Activated B cell treated with CpG ODN at 0.5 μM for 24 hours (primary cell): ENCODE data around the gene SUSD4. TPM values are rescaled to one million over a fixed set of nuclear protein-coding genes. Genes with fewer than 3 reads are reported as not detected.

ENCODE experiments used
- ATAC-seq: fragments of 200-7000 bp; cut with Tn5 transposase; one replicate; pipeline ENCODE4 v1.10.0; 2021; ENCODE audit warnings: low read depth, mild to moderate bottlenecking, moderate library complexity
- CTCF ChIA-PET: fragments of 350-600 bp; sonication (Branson Sonifier 250); formaldehyde crosslinking; loops from one replicate; lab custom pipeline; 2021; ENCODE audit warnings: antibody characterized with exemption; lab: Charles Lee
- POLR2A ChIA-PET: fragments of 350-600 bp; sonication (Branson Sonifier 250); formaldehyde crosslinking; loops from one replicate; lab custom pipeline; 2021; ENCODE audit warnings: antibody characterized with exemption; lab: Charles Lee
- DNase-seq: peaks from one replicate; pipeline ENCODE4 v3.0.0; 2022
- H3K27ac Mint-ChIP-seq: one replicate; pipeline ENCODE4 v1.8.0; 2020; ENCODE audit warnings: mixed read lengths
- H3K27me3 Mint-ChIP-seq: one replicate; pipeline ENCODE4 v1.8.0; 2021; ENCODE audit warnings: mixed read lengths
- H3K36me3 Mint-ChIP-seq: one replicate; pipeline ENCODE4 v1.8.0; 2021; ENCODE audit warnings: low read depth, mixed read lengths
- H3K4me1 Mint-ChIP-seq: one replicate; pipeline ENCODE4 v1.8.0; 2021; ENCODE audit warnings: mixed read lengths
- H3K4me3 Mint-ChIP-seq: one replicate; pipeline ENCODE4 v1.8.0; 2020; ENCODE audit warnings: mild to moderate bottlenecking, mixed read lengths
- H3K9me3 Mint-ChIP-seq: one replicate; pipeline ENCODE4 v1.8.0; 2020; ENCODE audit warnings: mixed read lengths
- intact Hi-C: fragments of 100-400 bp; cut with micrococcal nuclease; formaldehyde crosslinking; loops from one replicate; pipeline ENCODE4 v1.15.1; 2024
- total RNA-seq: library from RNA; stranded (reverse); gene quantifications from 2 replicates; pipeline ENCODE4 v1.2.3, GENCODE V29; 2022
- TF ChIP-seq, protein P1 (sequence below): fragments of 200-600 bp; IDR thresholded peaks from one replicate; pipeline ENCODE4 v1.8.0; 2022; ENCODE audit warnings: antibody characterized with exemption, mild to moderate bottlenecking

Gene SUSD4
- total RNA-seq, 1 donor from 2014 or later = not detected

DNA sequence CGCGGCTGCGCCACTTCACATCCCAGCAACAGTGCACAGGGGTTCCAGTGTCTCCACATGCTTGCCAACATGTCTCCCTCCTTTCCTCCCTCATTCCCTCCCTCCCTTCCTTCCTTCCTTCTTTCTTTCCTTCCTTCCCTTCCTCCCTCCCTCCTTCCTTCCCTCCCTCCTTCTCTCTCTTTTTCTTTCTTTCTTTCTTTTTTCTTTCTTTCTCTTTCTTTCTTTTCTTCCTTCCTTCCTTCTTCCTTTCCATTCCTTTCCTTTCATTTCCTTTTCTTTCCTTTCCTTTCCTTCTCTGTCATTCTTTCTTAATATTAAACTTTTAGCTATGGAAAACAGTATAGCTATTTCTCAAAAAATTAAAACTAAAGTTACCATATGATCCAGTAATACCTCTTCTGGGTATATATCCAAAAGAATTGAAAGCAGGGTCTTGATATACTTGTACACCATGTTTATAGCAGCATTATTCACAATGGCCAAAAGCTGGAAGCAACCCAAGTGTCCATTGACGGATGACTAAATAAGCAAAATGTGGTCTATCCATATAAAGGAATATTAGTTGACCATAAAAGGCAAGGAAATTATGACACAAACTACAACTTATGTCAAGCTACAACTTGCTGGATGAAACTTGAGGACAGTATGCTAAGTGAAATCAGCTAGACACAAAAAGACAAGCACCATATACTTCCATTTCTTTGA, 165.9 kb downstream of the SUSD4 start:
- Mint-ChIP-seq H3K27me3 (peaks cover 8% of the 10 kb centered on the region), H3K9me3 (no peaks in the 10 kb centered on the region), H3K27ac (no peak overlapping the region), H3K4me3 (no peak overlapping the region), H3K36me3 (no peaks in the 10 kb centered on the region), H3K4me1 (no peaks in the 10 kb centered on the region)
- intact Hi-C loops = no loop called here
- POLR2A ChIA-PET = no interaction called here
- no peak for DNase-seq
- TF ChIP-seq, protein P1, sequence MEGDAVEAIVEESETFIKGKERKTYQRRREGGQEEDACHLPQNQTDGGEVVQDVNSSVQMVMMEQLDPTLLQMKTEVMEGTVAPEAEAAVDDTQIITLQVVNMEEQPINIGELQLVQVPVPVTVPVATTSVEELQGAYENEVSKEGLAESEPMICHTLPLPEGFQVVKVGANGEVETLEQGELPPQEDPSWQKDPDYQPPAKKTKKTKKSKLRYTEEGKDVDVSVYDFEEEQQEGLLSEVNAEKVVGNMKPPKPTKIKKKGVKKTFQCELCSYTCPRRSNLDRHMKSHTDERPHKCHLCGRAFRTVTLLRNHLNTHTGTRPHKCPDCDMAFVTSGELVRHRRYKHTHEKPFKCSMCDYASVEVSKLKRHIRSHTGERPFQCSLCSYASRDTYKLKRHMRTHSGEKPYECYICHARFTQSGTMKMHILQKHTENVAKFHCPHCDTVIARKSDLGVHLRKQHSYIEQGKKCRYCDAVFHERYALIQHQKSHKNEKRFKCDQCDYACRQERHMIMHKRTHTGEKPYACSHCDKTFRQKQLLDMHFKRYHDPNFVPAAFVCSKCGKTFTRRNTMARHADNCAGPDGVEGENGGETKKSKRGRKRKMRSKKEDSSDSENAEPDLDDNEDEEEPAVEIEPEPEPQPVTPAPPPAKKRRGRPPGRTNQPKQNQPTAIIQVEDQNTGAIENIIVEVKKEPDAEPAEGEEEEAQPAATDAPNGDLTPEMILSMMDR = no peak
- CTCF ChIA-PET = interaction anchor here (0.6 kb wide), 1 partner anchor 18 kb away, joined by 3 read pairs; no protein-coding TSS in a partner anchor
- no peak for ATAC-seq

DNA sequence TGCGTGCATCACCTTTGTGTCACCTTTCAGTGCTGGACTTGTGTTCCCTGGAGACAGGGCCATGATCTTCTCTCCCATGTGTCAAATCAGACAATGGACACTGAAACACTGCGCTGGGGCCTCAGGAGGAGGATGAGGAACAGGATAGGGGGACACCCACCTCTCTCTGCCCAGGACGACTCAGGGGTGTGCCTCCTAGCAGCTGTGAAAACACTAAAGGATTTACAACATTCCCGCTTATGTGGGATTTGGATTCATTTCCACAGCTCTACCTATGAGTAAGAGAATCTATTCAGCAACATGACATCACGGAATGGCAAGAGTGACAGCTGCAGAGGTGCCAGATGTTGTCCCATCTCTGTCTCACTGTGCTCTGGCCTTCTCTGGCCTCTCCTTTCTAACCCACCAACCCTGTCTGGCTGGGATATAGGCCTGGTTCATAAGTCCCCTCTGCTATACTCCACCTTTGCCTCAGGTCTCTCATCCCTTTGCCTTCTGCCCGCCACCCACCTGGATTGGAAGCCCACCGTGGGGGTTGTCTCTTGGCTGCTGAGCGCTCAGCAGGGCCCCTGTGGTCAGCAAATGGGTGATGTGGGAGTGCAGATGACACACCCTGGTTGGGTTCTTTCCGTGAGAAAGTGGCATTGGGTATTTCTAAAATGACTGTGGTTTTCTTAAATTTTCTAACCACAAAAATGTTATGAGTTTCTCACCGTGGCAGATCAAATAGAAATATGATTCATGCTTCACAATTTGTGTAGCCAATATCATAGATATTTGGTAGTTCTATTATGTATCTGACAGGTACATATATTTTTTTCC, 173.9 kb downstream of the SUSD4 start:
- Mint-ChIP-seq H3K27ac (no peak overlapping the region), H3K4me1 (no peaks in the 10 kb centered on the region), H3K4me3 (no peak overlapping the region), H3K9me3 (no peaks in the 10 kb centered on the region), H3K36me3 (no peaks in the 10 kb centered on the region), H3K27me3 (peaks cover 6% of the 10 kb centered on the region)
- intact Hi-C loops = no loop called here
- CTCF ChIA-PET = no interaction called here
- no peak for DNase-seq
- TF ChIP-seq, protein P1 = no peak
- no peak for ATAC-seq
- POLR2A ChIA-PET = no interaction called here

DNA sequence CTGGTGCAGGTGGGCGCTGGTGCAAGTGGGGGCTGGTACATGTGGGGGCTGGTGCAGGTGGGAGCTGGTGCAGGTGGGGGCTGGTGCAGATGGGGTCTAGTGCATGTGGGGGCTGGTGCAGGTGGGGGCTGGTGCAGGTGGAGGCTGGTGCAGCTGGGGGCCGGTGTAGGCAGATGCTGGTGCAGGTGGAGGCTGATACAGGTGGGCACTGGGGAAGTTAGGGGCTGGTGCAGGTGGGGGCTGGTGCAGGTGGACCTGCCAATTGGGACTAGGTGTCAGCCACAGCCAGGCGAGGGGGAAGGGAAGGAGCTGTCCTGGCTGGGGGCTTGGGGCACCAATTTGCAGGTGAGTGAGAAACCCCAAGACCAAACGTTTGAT, 174.5 kb downstream of the SUSD4 start:
- DNase-seq (no peak), ATAC-seq (no peak)
- intact Hi-C loops = no loop called here
- ChIA-PET POLR2A (no interaction called here), CTCF (no interaction called here)
- Mint-ChIP-seq H3K27me3 (peaks cover 6% of the 10 kb centered on the region), H3K9me3 (no peaks in the 10 kb centered on the region), H3K36me3 (no peaks in the 10 kb centered on the region), H3K27ac (no peak overlapping the region), H3K4me1 (no peaks in the 10 kb centered on the region), H3K4me3 (no peak overlapping the region)
- TF ChIP-seq, protein P1 = no peak

DNA sequence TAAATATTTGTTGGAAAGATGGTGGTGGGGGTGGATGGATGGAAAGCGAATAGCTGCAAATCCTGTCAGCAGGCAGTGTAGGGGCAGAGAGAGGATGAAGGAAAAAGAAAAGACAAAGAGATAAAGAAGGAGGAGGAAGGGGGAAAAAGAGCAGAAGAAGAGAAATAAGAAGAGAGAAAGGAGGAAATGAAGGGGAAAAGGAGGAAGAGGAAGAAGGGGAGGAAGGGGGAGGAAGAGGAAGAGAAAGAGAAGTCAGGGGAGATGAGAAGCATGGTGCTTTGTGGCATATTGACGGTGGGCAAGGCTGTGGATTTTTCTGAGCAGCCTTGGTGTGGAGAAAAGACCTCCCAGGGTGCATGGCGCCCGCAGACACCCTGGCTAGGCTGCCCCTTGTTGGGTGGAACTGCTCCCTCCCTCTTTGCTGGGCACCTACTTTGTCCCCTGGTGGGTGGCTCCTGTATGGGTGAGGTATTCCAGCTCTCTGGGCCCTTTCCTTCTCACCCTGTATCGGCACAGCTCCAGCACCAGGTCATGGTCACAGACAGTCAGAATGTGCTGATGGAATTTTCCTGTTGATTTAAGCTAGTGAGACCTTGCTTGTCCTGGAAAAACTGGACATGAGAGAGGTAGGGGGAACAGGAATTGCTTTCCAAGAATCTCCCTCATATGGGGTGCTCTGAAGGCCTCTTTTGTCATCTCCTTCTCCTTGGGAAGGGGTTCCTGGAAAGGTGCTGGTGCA, 175.2 kb downstream of the SUSD4 start:
- no peaks in the 10 kb centered on the region for H3K36me3 Mint-ChIP-seq
- ChIA-PET POLR2A (no interaction called here), CTCF (no interaction called here)
- no peak overlapping the region for H3K4me3 Mint-ChIP-seq
- intact Hi-C loops = no loop called here
- TF ChIP-seq, protein P1 = no peak
- ATAC-seq (no peak), DNase-seq (no peak)
- H3K9me3 Mint-ChIP-seq = no peaks in the 10 kb centered on the region
- H3K4me1 Mint-ChIP-seq = no peaks in the 10 kb centered on the region
- no peak overlapping the region for H3K27ac Mint-ChIP-seq
- peaks cover 6% of the 10 kb centered on the region for H3K27me3 Mint-ChIP-seq

DNA sequence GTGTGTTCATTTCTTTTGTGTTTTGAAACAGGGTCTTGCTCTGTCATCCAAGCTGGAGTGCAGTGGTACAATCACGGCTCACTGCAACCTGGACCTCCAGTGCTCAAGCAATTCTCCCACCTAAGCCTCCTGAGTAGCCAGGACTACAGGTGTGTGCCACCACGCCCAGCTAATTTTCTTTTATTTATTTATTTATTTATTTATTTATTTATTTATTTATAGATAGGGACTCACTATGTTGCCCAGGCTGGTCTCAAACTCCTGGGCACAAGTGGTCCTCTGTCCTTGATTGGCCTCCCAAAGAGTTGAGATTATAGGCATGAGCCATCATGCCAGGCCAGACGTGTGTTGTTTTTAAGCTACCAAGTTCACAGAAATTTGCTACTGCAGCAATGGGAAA, 177.2 kb downstream of the SUSD4 start:
- TF ChIP-seq, protein P1 = no peak
- Mint-ChIP-seq H3K4me1 (no peaks in the 10 kb centered on the region), H3K36me3 (no peaks in the 10 kb centered on the region), H3K27me3 (peaks cover 5% of the 10 kb centered on the region), H3K4me3 (no peak overlapping the region), H3K27ac (no peak overlapping the region), H3K9me3 (no peaks in the 10 kb centered on the region)
- intact Hi-C loops = no loop called here
- ChIA-PET CTCF (no interaction called here), POLR2A (no interaction called here)
- no peak for ATAC-seq
- no peak for DNase-seq
